ENCODE measurements around the gene GMCL2.

- TF ChIP-seq CTCF (IDR thresholded peaks at IDR 0.05) (no peak), POLR2A (IDR thresholded peaks at IDR 0.05) (no peak)
Observed at GRCh38 chr5:178180141-178180863, 6.9 kb downstream of the GMCL2 start.
